IMR-90 (cell line): ENCODE results near the gene AADACL4. TPM values are rescaled to one million over a fixed set of nuclear protein-coding genes. Genes with fewer than 3 reads are reported as not detected.

ENCODE experiments used
- CEBPB ChIP-seq: IDR thresholded peaks from 2 replicates; pipeline ENCODE4 v1.6.1; 2012; ENCODE audit warnings: low read depth, low read length, improper control_type of control experiment
- polyA plus RNA-seq, 3 experiments: library from polyadenylated mRNA; depleted of rRNA; stranded (reverse); fragments of >200 nt; gene quantifications; 2 replicates each; pipeline ENCODE4 v1.2.3, GENCODE V29; 2012; ENCODE audit warnings: low replicate concordance in 1 of 3
- total RNA-seq: library from RNA; depleted of rRNA; stranded (reverse); fragments of >200 nt; gene quantifications from 2 replicates; pipeline ENCODE4 v1.2.3, GENCODE V29; 2012
- TF ChIP-seq, protein P1 (sequence below): fragments of 150-350 bp; IDR thresholded peaks from 2 replicates; pipeline ENCODE4 v1.6.1; 2016; ENCODE audit warnings: low read depth, mild to moderate bottlenecking, low read length, moderate library complexity, borderline replicate concordance

Gene AADACL4
- total and polyA plus RNA-seq, 2 of the 4 experiments (the other 2 are of a cell fraction), result not detected

GRCh38 chr1:12615865-12616708 is 27.8 kb upstream of the AADACL4 start (continued):
- TF ChIP-seq, protein P1, sequence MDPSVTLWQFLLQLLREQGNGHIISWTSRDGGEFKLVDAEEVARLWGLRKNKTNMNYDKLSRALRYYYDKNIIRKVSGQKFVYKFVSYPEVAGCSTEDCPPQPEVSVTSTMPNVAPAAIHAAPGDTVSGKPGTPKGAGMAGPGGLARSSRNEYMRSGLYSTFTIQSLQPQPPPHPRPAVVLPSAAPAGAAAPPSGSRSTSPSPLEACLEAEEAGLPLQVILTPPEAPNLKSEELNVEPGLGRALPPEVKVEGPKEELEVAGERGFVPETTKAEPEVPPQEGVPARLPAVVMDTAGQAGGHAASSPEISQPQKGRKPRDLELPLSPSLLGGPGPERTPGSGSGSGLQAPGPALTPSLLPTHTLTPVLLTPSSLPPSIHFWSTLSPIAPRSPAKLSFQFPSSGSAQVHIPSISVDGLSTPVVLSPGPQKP, result no peak
- no peak for TF ChIP-seq CEBPB
